Neural cell (in vitro differentiated cells): ENCODE measurements around the gene IMPA2.

ENCODE experiments used
- EP300 ChIP-seq: fragments of 450-650 bp; conservative IDR thresholded peaks from 2 replicates; pipeline ENCODE4 v1.6.1; 2014; ENCODE audit warnings: antibody characterized with exemption, mild to moderate bottlenecking, moderate library complexity; ENCODE audit not compliant: poor library complexity, severe bottlenecking
- EZH2 ChIP-seq: fragments of 200-600, 300-800 bp; shearing (Covaris generic), sonication (generic); IDR thresholded peaks from 2 replicates; pipeline ENCODE4 v1.6.1; 2014; ENCODE audit warnings: antibody characterized with exemption, low read length, borderline replicate concordance, mild to moderate bottlenecking; ENCODE audit not compliant: insufficient read depth, poor library complexity, severe bottlenecking
- TAF1 ChIP-seq: IDR thresholded peaks from 2 replicates; pipeline ENCODE4 v1.6.1; 2012; ENCODE audit warnings: low read depth
- TF ChIP-seq, protein P1 (sequence below): fragments of 450-650 bp; IDR thresholded peaks from 2 replicates; pipeline ENCODE4 v1.5.1; 2014; ENCODE audit warnings: antibody characterized with exemption, mild to moderate bottlenecking, moderate library complexity; ENCODE audit not compliant: poor library complexity, severe bottlenecking
- TF ChIP-seq, protein P2 (sequence below): IDR thresholded peaks from 2 replicates; pipeline ENCODE4 v1.6.1; 2012; ENCODE audit warnings: borderline replicate concordance

DNA sequence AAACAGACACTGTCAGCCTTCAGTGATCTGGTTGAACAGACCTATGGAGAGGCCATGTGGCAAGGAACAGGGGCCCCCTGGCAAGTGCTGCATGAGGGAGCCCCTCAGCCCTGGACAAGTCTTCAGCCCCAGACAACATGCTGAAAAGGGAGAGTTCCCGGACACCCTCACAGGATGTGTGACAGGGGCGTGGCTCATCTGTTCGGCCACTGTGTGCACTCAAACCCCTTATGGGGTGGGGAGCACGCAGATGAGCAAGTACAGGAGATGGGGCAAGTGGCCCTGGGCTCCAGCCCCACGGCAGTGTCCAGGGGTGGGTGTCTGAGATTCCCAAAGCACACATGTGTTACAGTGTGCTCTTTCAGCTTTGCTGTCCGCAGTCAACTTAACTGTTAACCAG, 37.8 kb upstream of the IMPA2 start:
- TF ChIP-seq EP300: no peak
- TF ChIP-seq, protein P1, sequence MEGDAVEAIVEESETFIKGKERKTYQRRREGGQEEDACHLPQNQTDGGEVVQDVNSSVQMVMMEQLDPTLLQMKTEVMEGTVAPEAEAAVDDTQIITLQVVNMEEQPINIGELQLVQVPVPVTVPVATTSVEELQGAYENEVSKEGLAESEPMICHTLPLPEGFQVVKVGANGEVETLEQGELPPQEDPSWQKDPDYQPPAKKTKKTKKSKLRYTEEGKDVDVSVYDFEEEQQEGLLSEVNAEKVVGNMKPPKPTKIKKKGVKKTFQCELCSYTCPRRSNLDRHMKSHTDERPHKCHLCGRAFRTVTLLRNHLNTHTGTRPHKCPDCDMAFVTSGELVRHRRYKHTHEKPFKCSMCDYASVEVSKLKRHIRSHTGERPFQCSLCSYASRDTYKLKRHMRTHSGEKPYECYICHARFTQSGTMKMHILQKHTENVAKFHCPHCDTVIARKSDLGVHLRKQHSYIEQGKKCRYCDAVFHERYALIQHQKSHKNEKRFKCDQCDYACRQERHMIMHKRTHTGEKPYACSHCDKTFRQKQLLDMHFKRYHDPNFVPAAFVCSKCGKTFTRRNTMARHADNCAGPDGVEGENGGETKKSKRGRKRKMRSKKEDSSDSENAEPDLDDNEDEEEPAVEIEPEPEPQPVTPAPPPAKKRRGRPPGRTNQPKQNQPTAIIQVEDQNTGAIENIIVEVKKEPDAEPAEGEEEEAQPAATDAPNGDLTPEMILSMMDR: no peak
- no peak for TF ChIP-seq TAF1
- TF ChIP-seq, protein P2, sequence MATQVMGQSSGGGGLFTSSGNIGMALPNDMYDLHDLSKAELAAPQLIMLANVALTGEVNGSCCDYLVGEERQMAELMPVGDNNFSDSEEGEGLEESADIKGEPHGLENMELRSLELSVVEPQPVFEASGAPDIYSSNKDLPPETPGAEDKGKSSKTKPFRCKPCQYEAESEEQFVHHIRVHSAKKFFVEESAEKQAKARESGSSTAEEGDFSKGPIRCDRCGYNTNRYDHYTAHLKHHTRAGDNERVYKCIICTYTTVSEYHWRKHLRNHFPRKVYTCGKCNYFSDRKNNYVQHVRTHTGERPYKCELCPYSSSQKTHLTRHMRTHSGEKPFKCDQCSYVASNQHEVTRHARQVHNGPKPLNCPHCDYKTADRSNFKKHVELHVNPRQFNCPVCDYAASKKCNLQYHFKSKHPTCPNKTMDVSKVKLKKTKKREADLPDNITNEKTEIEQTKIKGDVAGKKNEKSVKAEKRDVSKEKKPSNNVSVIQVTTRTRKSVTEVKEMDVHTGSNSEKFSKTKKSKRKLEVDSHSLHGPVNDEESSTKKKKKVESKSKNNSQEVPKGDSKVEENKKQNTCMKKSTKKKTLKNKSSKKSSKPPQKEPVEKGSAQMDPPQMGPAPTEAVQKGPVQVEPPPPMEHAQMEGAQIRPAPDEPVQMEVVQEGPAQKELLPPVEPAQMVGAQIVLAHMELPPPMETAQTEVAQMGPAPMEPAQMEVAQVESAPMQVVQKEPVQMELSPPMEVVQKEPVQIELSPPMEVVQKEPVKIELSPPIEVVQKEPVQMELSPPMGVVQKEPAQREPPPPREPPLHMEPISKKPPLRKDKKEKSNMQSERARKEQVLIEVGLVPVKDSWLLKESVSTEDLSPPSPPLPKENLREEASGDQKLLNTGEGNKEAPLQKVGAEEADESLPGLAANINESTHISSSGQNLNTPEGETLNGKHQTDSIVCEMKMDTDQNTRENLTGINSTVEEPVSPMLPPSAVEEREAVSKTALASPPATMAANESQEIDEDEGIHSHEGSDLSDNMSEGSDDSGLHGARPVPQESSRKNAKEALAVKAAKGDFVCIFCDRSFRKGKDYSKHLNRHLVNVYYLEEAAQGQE: no peak
- TF ChIP-seq EZH2: no peak
